ENCODE results near the gene GFI1B. TPM values are rescaled to one million over a fixed set of nuclear protein-coding genes. Genes with fewer than 3 reads are reported as not detected.

The GFI1B gene
- total RNA-seq, 1 experiment from 2014 or later = 0.79 TPM

- no peaks in the 10 kb centered on the region for H3K9me3 ChIP-seq
- DNase-seq = no peak
- CTCF ChIA-PET = no interaction called here
- no peak overlapping the region for H3K4me3 ChIP-seq (ENCODE audit: low read depth, low read length)
- no peaks in the 10 kb centered on the region for H3K9me3 Mint-ChIP-seq (ENCODE audit: unreplicated experiment)
- TF ChIP-seq CTCF (IDR thresholded peaks at IDR 0.05; ENCODE audit: insufficient read depth in 1 of 2, low read depth in 1 of 2, low read length in 1 of 2, severe bottlenecking in 1 of 2, unreplicated experiment in 1 of 2) = no peak
- peaks cover 5% of the 10 kb centered on the region for H3K27me3 Mint-ChIP-seq (ENCODE audit: insufficient read depth, unreplicated experiment)
- POLR2A ChIA-PET = interaction anchor here (0.6 kb wide), 1 partner anchor 107 kb away, joined by 5 read pairs; no protein-coding TSS in a partner anchor
- intact Hi-C loops (cut with micrococcal nuclease; ENCODE audit: unreplicated experiment) = no loop called here
- H3K36me3 ChIP-seq (ENCODE audit: control insufficient read depth, insufficient read depth, low read length) = no peaks in the 10 kb centered on the region; the same call in 1 of the 2 replicates
- no peak overlapping the region for H3K27ac Mint-ChIP-seq (ENCODE audit: unreplicated experiment)
- no peaks in the 10 kb centered on the region for H3K27me3 ChIP-seq (replicated peaks; ENCODE audit: control insufficient read depth, insufficient read depth, low read length)
- peaks cover 12% of the 10 kb centered on the region for H3K36me3 Mint-ChIP-seq (ENCODE audit: insufficient read depth, unreplicated experiment)
- peaks cover 1% of the 10 kb centered on the region for H3K4me1 Mint-ChIP-seq (ENCODE audit: low read depth, unreplicated experiment)
- H3K4me1 ChIP-seq = peaks cover 5% of the 10 kb centered on the region; the same call in 1 of the 2 replicates
- BruUV-seq (replicated peaks) = no TSS peak
- no peak overlapping the region for H3K4me3 Mint-ChIP-seq (ENCODE audit: unreplicated experiment)
Observed at GRCh38 chr9:133026426-133026825, 47.9 kb downstream of the GFI1B start.

DNA sequence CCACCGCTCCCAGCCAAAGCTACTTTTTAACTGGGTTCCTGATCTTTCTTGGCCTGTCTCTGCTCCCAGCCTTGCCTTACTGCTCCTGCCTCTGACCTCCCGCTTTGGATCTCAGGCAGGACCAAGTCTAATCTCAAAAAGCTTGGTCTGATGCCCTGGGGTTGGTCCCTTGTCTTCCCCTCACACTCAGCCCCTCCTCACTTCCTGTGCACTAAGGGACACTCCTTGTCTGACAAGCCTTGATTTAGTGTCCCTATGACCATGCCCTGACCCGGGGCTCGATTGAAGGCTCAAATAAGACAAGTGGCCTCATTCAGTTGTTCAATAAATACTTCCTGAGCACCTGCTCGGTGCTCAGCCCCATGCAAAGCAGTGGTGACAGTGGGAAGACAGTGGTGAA lies 48.6 kb downstream of the GFI1B start:
- Histone ChIP-seq H3K4me1 (peaks cover 10% of the 10 kb centered on the region; the same call in 1 of the 2 replicates), H3K27me3 (replicated peaks; ENCODE audit: control insufficient read depth, insufficient read depth, low read length) (no peaks in the 10 kb centered on the region), H3K9me3 (no peaks in the 10 kb centered on the region), H3K4me3 (ENCODE audit: low read depth, low read length) (no peak overlapping the region), H3K36me3 (ENCODE audit: control insufficient read depth, insufficient read depth, low read length) (no peaks in the 10 kb centered on the region; the same call in 1 of the 2 replicates)
- H3K4me1 Mint-ChIP-seq (ENCODE audit: low read depth, unreplicated experiment) = peaks cover 8% of the 10 kb centered on the region
- no peaks in the 10 kb centered on the region for H3K9me3 Mint-ChIP-seq (ENCODE audit: unreplicated experiment)
- CTCF ChIA-PET = no interaction called here
- H3K4me3 Mint-ChIP-seq (ENCODE audit: unreplicated experiment) = no peak overlapping the region
- H3K27me3 Mint-ChIP-seq (ENCODE audit: insufficient read depth, unreplicated experiment) = peaks cover 5% of the 10 kb centered on the region
- intact Hi-C loops (cut with micrococcal nuclease; ENCODE audit: unreplicated experiment) = no loop called here
- H3K36me3 Mint-ChIP-seq (ENCODE audit: insufficient read depth, unreplicated experiment) = peaks cover 17% of the 10 kb centered on the region
- no peak for DNase-seq
- no TSS peak for BruUV-seq (replicated peaks)
- no peak overlapping the region for H3K27ac Mint-ChIP-seq (ENCODE audit: unreplicated experiment)
- no peak for TF ChIP-seq CTCF (IDR thresholded peaks at IDR 0.05; ENCODE audit: insufficient read depth in 1 of 2, low read depth in 1 of 2, low read length in 1 of 2, severe bottlenecking in 1 of 2, unreplicated experiment in 1 of 2)
- POLR2A ChIA-PET = no interaction called here

GRCh38 chr9:133028221-133028620 lies 49.7 kb downstream of the GFI1B start:
- no peak for DNase-seq
- intact Hi-C loops (cut with micrococcal nuclease; ENCODE audit: unreplicated experiment) = no loop called here
- peaks cover 15% of the 10 kb centered on the region for H3K4me1 Mint-ChIP-seq (ENCODE audit: low read depth, unreplicated experiment)
- H3K27ac Mint-ChIP-seq (ENCODE audit: unreplicated experiment) = no peak overlapping the region
- CTCF ChIA-PET = no interaction called here
- peaks cover under 1% of the 10 kb centered on the region for H3K36me3 ChIP-seq (ENCODE audit: control insufficient read depth, insufficient read depth, low read length)
- peak overlapping the region; percentile 29 for H3K4me3 Mint-ChIP-seq (ENCODE audit: unreplicated experiment)
- H3K36me3 Mint-ChIP-seq (ENCODE audit: insufficient read depth, unreplicated experiment) = peaks cover 25% of the 10 kb centered on the region
- H3K27me3 ChIP-seq (replicated peaks; ENCODE audit: control insufficient read depth, insufficient read depth, low read length) = no peaks in the 10 kb centered on the region
- no peak overlapping the region for H3K4me3 ChIP-seq (ENCODE audit: low read depth, low read length)
- H3K27me3 Mint-ChIP-seq (ENCODE audit: insufficient read depth, unreplicated experiment) = peaks cover 5% of the 10 kb centered on the region
- H3K9me3 ChIP-seq = no peaks in the 10 kb centered on the region
- H3K4me1 ChIP-seq = peaks cover 9% of the 10 kb centered on the region; the same call in 1 of the 2 replicates
- POLR2A ChIA-PET = no interaction called here
- no peaks in the 10 kb centered on the region for H3K9me3 Mint-ChIP-seq (ENCODE audit: unreplicated experiment)
- TSS peak; percentile 17 for BruUV-seq (replicated peaks)
- no peak for TF ChIP-seq CTCF (IDR thresholded peaks at IDR 0.05; ENCODE audit: insufficient read depth in 1 of 2, low read depth in 1 of 2, low read length in 1 of 2, severe bottlenecking in 1 of 2, unreplicated experiment in 1 of 2)
